ENCODE measurements around the gene SPDEF. TPM values are rescaled to one million over a fixed set of nuclear protein-coding genes. Genes with fewer than 3 reads are reported as not detected.

The SPDEF gene
- total RNA-seq, 4 donors from 2014 or later = not detected

GRCh38 chr6:34587851-34588250, 31.7 kb upstream of the SPDEF start:
- WGBS, 2 donors = 100% methylated on average over 2 of the region's 2 CpGs
- H3K36me3 ChIP-seq = peaks cover 0 to 46% (median 7%) of the 10 kb centered on the region in 3 donors

GRCh38 chr6:34587325-34587724, 31.2 kb upstream of the SPDEF start:
- Histone ChIP-seq H3K4me3 (no peak overlapping the region), H3K27me3 (no peaks in the 10 kb centered on the region), H3K4me1 (peaks cover 0 to 13% (median 0%) of the 10 kb centered on the region in 4 donors), H3K9me3 (no peaks in the 10 kb centered on the region), H3K27ac (no peak overlapping the region), H3K36me3 (peaks cover 0 to 46% (median 7%) of the 10 kb centered on the region in 3 donors)
- no peak for DNase-seq (ENCODE audit: low spot score in 2 of 2)
- WGBS, 2 donors = 97% methylated on average over 2 of the region's 2 CpGs
- TF ChIP-seq CTCF (IDR thresholded peaks at IDR 0.05) = no peak
- TF ChIP-seq POLR2A (IDR thresholded peaks at IDR 0.05) = no peak
- TF ChIP-seq EP300 (IDR thresholded peaks at IDR 0.05) = no peak

More at GRCh38 chr6:34587851-34588250, 31.7 kb upstream of the SPDEF start:
- no peaks in the 10 kb centered on the region for H3K27me3 ChIP-seq
- DNase-seq (ENCODE audit: low spot score in 2 of 2) = no peak
- TF ChIP-seq EP300 (IDR thresholded peaks at IDR 0.05) (no peak), CTCF (IDR thresholded peaks at IDR 0.05) (no peak), POLR2A (IDR thresholded peaks at IDR 0.05) (no peak)
- H3K4me3 ChIP-seq = no peak overlapping the region
- no peaks in the 10 kb centered on the region for H3K9me3 ChIP-seq
- H3K4me1 ChIP-seq = peaks cover 0 to 13% (median 0%) of the 10 kb centered on the region in 4 donors
- H3K27ac ChIP-seq = no peak overlapping the region

- Histone ChIP-seq H3K9me3 (no peaks in the 10 kb centered on the region), H3K4me3 (no peak overlapping the region), H3K27ac (no peak overlapping the region), H3K4me1 (peaks cover 0 to 13% (median 0%) of the 10 kb centered on the region in 4 donors), H3K36me3 (peaks cover 0 to 46% (median 7%) of the 10 kb centered on the region in 3 donors), H3K27me3 (no peaks in the 10 kb centered on the region)
- 78 to 85% methylated on average over 3 to 5 of the region's 5 CpGs for WGBS, 2 donors
- TF ChIP-seq CTCF (IDR thresholded peaks at IDR 0.05) = no peak
- TF ChIP-seq POLR2A (IDR thresholded peaks at IDR 0.05) = no peak
- TF ChIP-seq EP300 (IDR thresholded peaks at IDR 0.05) = no peak
- DNase-seq (ENCODE audit: low spot score in 2 of 2) = no peak
These were observed 30.4 kb upstream of the SPDEF start for GRCh38 chr6:34586327-34587040.

- no peaks in the 10 kb centered on the region for H3K9me3 ChIP-seq
- peak overlapping the region in 1 of 4 donors; percentile 3 for H3K27ac ChIP-seq
- H3K36me3 ChIP-seq = peaks cover 0 to 46% (median 7%) of the 10 kb centered on the region in 3 donors
- WGBS, 2 donors = 37 to 40% methylated on average over 4 of the region's 4 CpGs
- DNase-seq (ENCODE audit: low spot score in 2 of 2) = no peak
- H3K27me3 ChIP-seq = no peaks in the 10 kb centered on the region
- H3K4me1 ChIP-seq = peaks cover 0 to 13% (median 0%) of the 10 kb centered on the region in 4 donors
- no peak for TF ChIP-seq CTCF (IDR thresholded peaks at IDR 0.05)
- no peak for TF ChIP-seq POLR2A (IDR thresholded peaks at IDR 0.05)
- TF ChIP-seq EP300 (IDR thresholded peaks at IDR 0.05) = no peak
- H3K4me3 ChIP-seq = no peak overlapping the region
These were observed 29.5 kb upstream of the SPDEF start for GRCh38 chr6:34585512-34586061.

- Histone ChIP-seq H3K9me3 (no peaks in the 10 kb centered on the region), H3K27ac (no peak overlapping the region), H3K4me3 (no peak overlapping the region), H3K36me3 (peaks cover 0 to 46% (median 7%) of the 10 kb centered on the region in 3 donors), H3K4me1 (peaks cover 0 to 13% (median 0%) of the 10 kb centered on the region in 4 donors), H3K27me3 (no peaks in the 10 kb centered on the region)
- WGBS, 2 donors = 66 to 80% methylated on average over 2 of the region's 2 CpGs
- TF ChIP-seq CTCF (IDR thresholded peaks at IDR 0.05) (no peak), EP300 (IDR thresholded peaks at IDR 0.05) (no peak), POLR2A (IDR thresholded peaks at IDR 0.05) (no peak)
- DNase-seq (ENCODE audit: low spot score in 2 of 2) = no peak
These were observed 29.0 kb upstream of the SPDEF start for GRCh38 chr6:34585108-34585507.
